ENCODE measurements around the gene BTBD9.

DNA sequence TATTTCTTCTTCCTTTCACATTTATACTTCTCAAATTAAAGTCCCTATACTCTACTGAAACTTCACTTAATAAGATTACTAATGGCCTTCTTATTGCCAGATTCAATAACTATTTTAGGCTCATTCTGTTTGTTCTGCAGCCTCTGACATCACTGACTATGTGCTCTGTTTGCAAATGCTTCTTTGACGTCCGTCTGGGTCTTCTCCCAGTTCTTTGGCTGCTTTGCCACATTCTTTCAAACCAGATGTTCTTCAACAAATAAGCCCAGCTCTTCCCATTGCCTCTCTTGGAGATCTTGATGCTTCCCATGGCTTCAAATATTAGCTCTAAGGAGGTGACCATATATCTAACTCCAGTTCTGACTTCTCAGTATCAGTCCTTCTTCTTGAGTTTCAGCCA lies 117.4 kb downstream of the BTBD9 start:
- TF ChIP-seq, protein P1, sequence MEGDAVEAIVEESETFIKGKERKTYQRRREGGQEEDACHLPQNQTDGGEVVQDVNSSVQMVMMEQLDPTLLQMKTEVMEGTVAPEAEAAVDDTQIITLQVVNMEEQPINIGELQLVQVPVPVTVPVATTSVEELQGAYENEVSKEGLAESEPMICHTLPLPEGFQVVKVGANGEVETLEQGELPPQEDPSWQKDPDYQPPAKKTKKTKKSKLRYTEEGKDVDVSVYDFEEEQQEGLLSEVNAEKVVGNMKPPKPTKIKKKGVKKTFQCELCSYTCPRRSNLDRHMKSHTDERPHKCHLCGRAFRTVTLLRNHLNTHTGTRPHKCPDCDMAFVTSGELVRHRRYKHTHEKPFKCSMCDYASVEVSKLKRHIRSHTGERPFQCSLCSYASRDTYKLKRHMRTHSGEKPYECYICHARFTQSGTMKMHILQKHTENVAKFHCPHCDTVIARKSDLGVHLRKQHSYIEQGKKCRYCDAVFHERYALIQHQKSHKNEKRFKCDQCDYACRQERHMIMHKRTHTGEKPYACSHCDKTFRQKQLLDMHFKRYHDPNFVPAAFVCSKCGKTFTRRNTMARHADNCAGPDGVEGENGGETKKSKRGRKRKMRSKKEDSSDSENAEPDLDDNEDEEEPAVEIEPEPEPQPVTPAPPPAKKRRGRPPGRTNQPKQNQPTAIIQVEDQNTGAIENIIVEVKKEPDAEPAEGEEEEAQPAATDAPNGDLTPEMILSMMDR (IDR thresholded peaks at IDR 0.05) = no peak
- TF ChIP-seq POLR2A (IDR thresholded peaks at IDR 0.05) = no peak
